ENCODE measurements around the gene NKD1.
A peak's percentile ranks its signal among the peaks of the same experiment; 100 is the strongest.

Gene NKD1

GRCh38 chr16:50587543-50587942 lies 39.3 kb downstream of the NKD1 start:
- no peaks in the 10 kb centered on the region for H3K36me3 ChIP-seq (ENCODE audit: control insufficient read depth in 1 of 2, insufficient read depth in 2 of 2, low read length in 2 of 2)
- H3K27ac ChIP-seq (ENCODE audit: low read length) = no peak overlapping the region
- peaks cover 0 to 25% of the 10 kb centered on the region in 2 donors for H3K4me1 ChIP-seq (ENCODE audit: control insufficient read depth in 1 of 2, insufficient read depth in 2 of 2, low read length in 2 of 2)
- H3K4me3 ChIP-seq (ENCODE audit: low read depth in 1 of 2, low read length in 2 of 2) = no peak overlapping the region
- no peaks in the 10 kb centered on the region for H3K27me3 ChIP-seq (ENCODE audit: low read depth, low read length)
- H3K9me3 ChIP-seq (ENCODE audit: control insufficient read depth in 1 of 2, low read length in 2 of 2) = no peaks in the 10 kb centered on the region

GRCh38 chr16:50588276-50588675 lies 40.1 kb downstream of the NKD1 start:
- Histone ChIP-seq H3K27me3 (ENCODE audit: low read depth, low read length) (no peaks in the 10 kb centered on the region), H3K36me3 (ENCODE audit: control insufficient read depth in 1 of 2, insufficient read depth in 2 of 2, low read length in 2 of 2) (no peaks in the 10 kb centered on the region), H3K4me1 (ENCODE audit: control insufficient read depth in 1 of 2, insufficient read depth in 2 of 2, low read length in 2 of 2) (peaks cover 0 to 33% of the 10 kb centered on the region in 2 donors), H3K9me3 (ENCODE audit: control insufficient read depth in 1 of 2, low read length in 2 of 2) (no peaks in the 10 kb centered on the region), H3K4me3 (ENCODE audit: low read depth in 1 of 2, low read length in 2 of 2) (no peak overlapping the region), H3K27ac (ENCODE audit: low read length) (no peak overlapping the region)

- Histone ChIP-seq H3K9me3 (ENCODE audit: control insufficient read depth in 1 of 2, low read length in 2 of 2) (no peaks in the 10 kb centered on the region), H3K27me3 (ENCODE audit: low read depth, low read length) (no peaks in the 10 kb centered on the region), H3K36me3 (ENCODE audit: control insufficient read depth in 1 of 2, insufficient read depth in 2 of 2, low read length in 2 of 2) (no peaks in the 10 kb centered on the region), H3K27ac (ENCODE audit: low read length) (no peak overlapping the region), H3K4me1 (ENCODE audit: control insufficient read depth in 1 of 2, insufficient read depth in 2 of 2, low read length in 2 of 2) (peaks cover 0 to 38% of the 10 kb centered on the region in 2 donors), H3K4me3 (ENCODE audit: low read depth in 1 of 2, low read length in 2 of 2) (no peak overlapping the region)
Measured at GRCh38 chr16:50591209-50591608, 43.0 kb downstream of the NKD1 start.

- Histone ChIP-seq H3K27me3 (ENCODE audit: low read depth, low read length) (no peaks in the 10 kb centered on the region), H3K36me3 (ENCODE audit: control insufficient read depth in 1 of 2, insufficient read depth in 2 of 2, low read length in 2 of 2) (no peaks in the 10 kb centered on the region), H3K9me3 (ENCODE audit: control insufficient read depth in 1 of 2, low read length in 2 of 2) (no peaks in the 10 kb centered on the region), H3K27ac (ENCODE audit: low read length) (no peak overlapping the region), H3K4me3 (ENCODE audit: low read depth in 1 of 2, low read length in 2 of 2) (peak overlapping the region in 1 of 2 donors; percentile 20), H3K4me1 (ENCODE audit: control insufficient read depth in 1 of 2, insufficient read depth in 2 of 2, low read length in 2 of 2) (peaks cover 0 to 38% of the 10 kb centered on the region in 2 donors)
Measured at GRCh38 chr16:50591800-50592771, 43.9 kb downstream of the NKD1 start.

GRCh38 chr16:50592996-50593395 lies 44.8 kb downstream of the NKD1 start:
- Histone ChIP-seq H3K36me3 (ENCODE audit: control insufficient read depth in 1 of 2, insufficient read depth in 2 of 2, low read length in 2 of 2) (no peaks in the 10 kb centered on the region), H3K9me3 (ENCODE audit: control insufficient read depth in 1 of 2, low read length in 2 of 2) (no peaks in the 10 kb centered on the region), H3K4me3 (ENCODE audit: low read depth in 1 of 2, low read length in 2 of 2) (no peak overlapping the region), H3K27ac (ENCODE audit: low read length) (no peak overlapping the region), H3K27me3 (ENCODE audit: low read depth, low read length) (no peaks in the 10 kb centered on the region), H3K4me1 (ENCODE audit: control insufficient read depth in 1 of 2, insufficient read depth in 2 of 2, low read length in 2 of 2) (peaks cover 0 to 39% of the 10 kb centered on the region in 2 donors)

GRCh38 chr16:50593410-50594150 lies 45.4 kb downstream of the NKD1 start:
- H3K27ac ChIP-seq (ENCODE audit: low read length) = no peak overlapping the region
- no peak overlapping the region for H3K4me3 ChIP-seq (ENCODE audit: low read depth in 1 of 2, low read length in 2 of 2)
- peaks cover 0 to 42% of the 10 kb centered on the region in 2 donors for H3K4me1 ChIP-seq (ENCODE audit: control insufficient read depth in 1 of 2, insufficient read depth in 2 of 2, low read length in 2 of 2)
- no peaks in the 10 kb centered on the region for H3K36me3 ChIP-seq (ENCODE audit: control insufficient read depth in 1 of 2, insufficient read depth in 2 of 2, low read length in 2 of 2)
- H3K9me3 ChIP-seq (ENCODE audit: control insufficient read depth in 1 of 2, low read length in 2 of 2) = no peaks in the 10 kb centered on the region
- H3K27me3 ChIP-seq (ENCODE audit: low read depth, low read length) = no peaks in the 10 kb centered on the region

- no peak overlapping the region for H3K27ac ChIP-seq (ENCODE audit: low read length)
- H3K4me1 ChIP-seq (ENCODE audit: control insufficient read depth in 1 of 2, insufficient read depth in 2 of 2, low read length in 2 of 2) = peaks cover 0 to 50% of the 10 kb centered on the region in 2 donors
- no peak overlapping the region for H3K4me3 ChIP-seq (ENCODE audit: low read depth in 1 of 2, low read length in 2 of 2)
- H3K36me3 ChIP-seq (ENCODE audit: control insufficient read depth in 1 of 2, insufficient read depth in 2 of 2, low read length in 2 of 2) = no peaks in the 10 kb centered on the region
- H3K27me3 ChIP-seq (ENCODE audit: low read depth, low read length) = no peaks in the 10 kb centered on the region
- no peaks in the 10 kb centered on the region for H3K9me3 ChIP-seq (ENCODE audit: control insufficient read depth in 1 of 2, low read length in 2 of 2)
Measured at GRCh38 chr16:50594308-50595260, 46.4 kb downstream of the NKD1 start.

- H3K4me3 ChIP-seq (ENCODE audit: low read depth in 1 of 2, low read length in 2 of 2) = no peak overlapping the region
- H3K36me3 ChIP-seq (ENCODE audit: control insufficient read depth in 1 of 2, insufficient read depth in 2 of 2, low read length in 2 of 2) = no peaks in the 10 kb centered on the region
- H3K9me3 ChIP-seq (ENCODE audit: control insufficient read depth in 1 of 2, low read length in 2 of 2) = no peaks in the 10 kb centered on the region
- no peak overlapping the region for H3K27ac ChIP-seq (ENCODE audit: low read length)
- no peaks in the 10 kb centered on the region for H3K27me3 ChIP-seq (ENCODE audit: low read depth, low read length)
- H3K4me1 ChIP-seq (ENCODE audit: control insufficient read depth in 1 of 2, insufficient read depth in 2 of 2, low read length in 2 of 2) = peaks cover 0 to 57% of the 10 kb centered on the region in 2 donors
Measured at GRCh38 chr16:50595859-50596258, 47.7 kb downstream of the NKD1 start.

- H3K4me1 ChIP-seq (ENCODE audit: control insufficient read depth in 1 of 2, insufficient read depth in 2 of 2, low read length in 2 of 2) = peaks cover 1 to 59% of the 10 kb centered on the region in 2 donors
- H3K9me3 ChIP-seq (ENCODE audit: control insufficient read depth in 1 of 2, low read length in 2 of 2) = no peaks in the 10 kb centered on the region
- H3K27ac ChIP-seq (ENCODE audit: low read length) = no peak overlapping the region
- no peaks in the 10 kb centered on the region for H3K27me3 ChIP-seq (ENCODE audit: low read depth, low read length)
- no peak overlapping the region for H3K4me3 ChIP-seq (ENCODE audit: low read depth in 1 of 2, low read length in 2 of 2)
- H3K36me3 ChIP-seq (ENCODE audit: control insufficient read depth in 1 of 2, insufficient read depth in 2 of 2, low read length in 2 of 2) = no peaks in the 10 kb centered on the region
Measured at GRCh38 chr16:50596762-50597450, 48.7 kb downstream of the NKD1 start.

- Histone ChIP-seq H3K27me3 (ENCODE audit: low read depth, low read length) (no peaks in the 10 kb centered on the region), H3K4me3 (ENCODE audit: low read depth in 1 of 2, low read length in 2 of 2) (no peak overlapping the region), H3K36me3 (ENCODE audit: control insufficient read depth in 1 of 2, insufficient read depth in 2 of 2, low read length in 2 of 2) (no peaks in the 10 kb centered on the region), H3K4me1 (ENCODE audit: control insufficient read depth in 1 of 2, insufficient read depth in 2 of 2, low read length in 2 of 2) (peaks cover 9 to 59% of the 10 kb centered on the region in 2 donors), H3K9me3 (ENCODE audit: control insufficient read depth in 1 of 2, low read length in 2 of 2) (no peaks in the 10 kb centered on the region), H3K27ac (ENCODE audit: low read length) (no peak overlapping the region)
Measured at GRCh38 chr16:50597563-50598255, 49.5 kb downstream of the NKD1 start.
